ENCODE measurements around the gene LTO1.
"Not testable (repeated sequence)": the region's sequence is repeated elsewhere in the genome, so short reads cannot be mapped to it uniquely, and the experiment has no call there.

The LTO1 gene

GRCh38 chr11:69630017-69630416 is 45.1 kb downstream of the LTO1 start:
- no peak for TF ChIP-seq POLR2A (IDR thresholded peaks at IDR 0.05; ENCODE audit: extremely low read depth, insufficient read length)
- TF ChIP-seq MAX (IDR thresholded peaks at IDR 0.05; ENCODE audit: low read depth, low read length): peak; percentile 56
- peak; percentile 36 for DNase-seq (ENCODE audit: low read depth)
- no peak overlapping the region for H3K4me3 ChIP-seq (ENCODE audit: low read depth, low read length)

- TF ChIP-seq MYC (IDR thresholded peaks at IDR 0.05; ENCODE audit: low read depth, low read length) (no peak), MAX (IDR thresholded peaks at IDR 0.05; ENCODE audit: low read depth, low read length) (no peak), POLR2A (IDR thresholded peaks at IDR 0.05; ENCODE audit: extremely low read depth, insufficient read length) (no peak), CTCF (IDR thresholded peaks at IDR 0.05; ENCODE audit: low read depth, low read length) (no peak)
- DNase-seq (ENCODE audit: low read depth): no peak
These were observed 47.6 kb downstream of the LTO1 start for GRCh38 chr11:69627551-69627950.

GRCh38 chr11:69625476-69625875 is 49.7 kb downstream of the LTO1 start:
- no peak for DNase-seq (ENCODE audit: low read depth)

More at GRCh38 chr11:69627551-69627950, 47.6 kb downstream of the LTO1 start:
- H3K4me3 ChIP-seq (ENCODE audit: low read depth, low read length): no peak overlapping the region

GRCh38 chr11:69624293-69624692 is 50.9 kb downstream of the LTO1 start:
- H3K4me3 ChIP-seq (ENCODE audit: low read depth, low read length): no peak overlapping the region
- DNase-seq (ENCODE audit: low read depth): no peak

More at GRCh38 chr11:69625476-69625875, 49.7 kb downstream of the LTO1 start:
- TF ChIP-seq CTCF (IDR thresholded peaks at IDR 0.05; ENCODE audit: low read depth, low read length) (no peak), MAX (IDR thresholded peaks at IDR 0.05; ENCODE audit: low read depth, low read length) (no peak), POLR2A (IDR thresholded peaks at IDR 0.05; ENCODE audit: extremely low read depth, insufficient read length) (no peak), MYC (IDR thresholded peaks at IDR 0.05; ENCODE audit: low read depth, low read length) (no peak)
- no peak overlapping the region for H3K4me3 ChIP-seq (ENCODE audit: low read depth, low read length)

GRCh38 chr11:69622097-69622681 is 53.0 kb downstream of the LTO1 start:
- H3K4me3 ChIP-seq (ENCODE audit: low read depth, low read length); DNase-seq (ENCODE audit: low read depth): not testable (repeated sequence)

More at GRCh38 chr11:69624293-69624692, 50.9 kb downstream of the LTO1 start:
- TF ChIP-seq CTCF (IDR thresholded peaks at IDR 0.05; ENCODE audit: low read depth, low read length) (no peak), MYC (IDR thresholded peaks at IDR 0.05; ENCODE audit: low read depth, low read length) (no peak), POLR2A (IDR thresholded peaks at IDR 0.05; ENCODE audit: extremely low read depth, insufficient read length) (no peak), MAX (IDR thresholded peaks at IDR 0.05; ENCODE audit: low read depth, low read length) (no peak)

- DNase-seq (ENCODE audit: low read depth): no peak
- TF ChIP-seq MAX (IDR thresholded peaks at IDR 0.05; ENCODE audit: low read depth, low read length) (no peak), POLR2A (IDR thresholded peaks at IDR 0.05; ENCODE audit: extremely low read depth, insufficient read length) (no peak), CTCF (IDR thresholded peaks at IDR 0.05; ENCODE audit: low read depth, low read length) (no peak), MYC (IDR thresholded peaks at IDR 0.05; ENCODE audit: low read depth, low read length) (no peak)
- no peak overlapping the region for H3K4me3 ChIP-seq (ENCODE audit: low read depth, low read length)
These were observed 54.4 kb downstream of the LTO1 start for GRCh38 chr11:69620683-69621290.
